Measurements from ENCODE around the gene MS4A14. TPM values are rescaled to one million over a fixed set of nuclear protein-coding genes. Genes with fewer than 3 reads are reported as not detected.

The MS4A14 gene, protein sequence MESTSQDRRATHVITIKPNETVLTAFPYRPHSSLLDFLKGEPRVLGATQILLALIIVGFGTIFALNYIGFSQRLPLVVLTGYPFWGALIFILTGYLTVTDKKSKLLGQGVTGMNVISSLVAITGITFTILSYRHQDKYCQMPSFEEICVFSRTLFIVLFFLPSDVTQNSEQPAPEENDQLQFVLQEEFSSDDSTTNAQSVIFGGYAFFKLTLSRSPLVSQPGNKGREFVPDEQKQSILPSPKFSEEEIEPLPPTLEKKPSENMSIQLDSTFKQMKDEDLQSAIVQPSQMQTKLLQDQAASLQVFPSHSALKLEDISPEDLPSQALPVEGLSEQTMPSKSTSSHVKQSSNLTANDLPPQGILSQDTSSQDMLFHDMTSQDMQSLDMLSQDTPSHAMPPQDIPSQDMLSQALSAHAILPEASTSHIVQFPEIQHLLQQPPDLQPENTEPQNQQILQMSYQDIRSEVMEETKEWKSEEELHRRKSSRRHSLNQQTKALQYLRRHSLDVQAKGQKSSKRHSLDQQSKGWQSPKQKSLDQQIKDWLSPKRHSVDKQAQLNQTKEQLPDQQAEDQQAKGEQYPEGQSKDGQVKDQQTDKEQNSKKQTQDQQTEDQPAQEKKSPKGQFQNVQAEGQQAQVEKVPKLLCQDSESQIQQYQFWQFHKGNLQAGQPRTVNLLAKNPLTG
- total RNA-seq: not detected in 2 replicates

DNA sequence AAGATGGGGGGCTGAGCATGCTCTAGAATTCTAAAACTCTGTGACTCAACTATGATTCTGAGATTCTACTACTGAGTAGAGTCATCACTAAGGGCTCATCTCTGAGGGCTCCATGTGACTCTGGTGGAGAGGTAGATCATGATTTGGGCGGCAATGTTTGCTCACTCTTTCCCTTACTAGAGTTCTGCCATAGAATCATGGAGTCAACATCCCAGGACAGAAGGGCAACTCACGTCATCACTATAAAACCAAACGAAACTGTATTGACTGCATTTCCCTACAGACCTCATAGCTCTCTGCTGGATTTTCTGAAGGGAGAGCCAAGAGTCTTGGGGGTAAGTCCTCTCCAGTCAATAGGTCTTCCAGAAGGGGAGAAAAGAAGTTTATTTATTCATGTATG lies at the start of gene MS4A14:
MS4A14 (plus strand) TSS at position 78 of the 400 bp plus-strand sequence; CDS start at position 198, 120 bp downstream.

DNA sequence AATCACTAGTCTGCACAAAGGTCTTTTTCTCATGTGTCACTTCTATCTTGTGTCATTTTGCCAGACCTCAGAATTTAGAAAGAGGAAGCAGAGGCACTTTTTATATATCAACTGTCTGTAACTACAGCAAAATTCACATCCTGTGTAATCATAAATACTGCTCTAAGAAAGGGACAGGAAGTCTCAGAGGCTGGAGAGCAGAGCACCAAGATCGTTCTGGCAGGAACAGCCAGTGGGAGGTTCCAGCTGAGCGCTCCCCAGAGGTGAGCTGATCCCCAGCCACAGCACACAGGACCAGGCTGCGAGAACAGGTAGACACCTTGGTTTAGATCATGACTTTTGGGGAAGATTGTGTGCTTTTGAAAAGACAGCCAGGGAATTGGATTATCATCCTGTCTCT lies 17.9 kb upstream of the MS4A14 start, which contains the start of gene MS4A7:
MS4A7 (plus strand) TSS at position 179 of the 400 bp plus-strand sequence. CDS start 4,610 bp downstream, outside the sequence.

GRCh38 chr11:60429272-60429671 lies 33.0 kb downstream of the MS4A14 start, which contains the start of gene MS4A5:
Gene MS4A5 (plus strand): TSS chr11:60429572. CDS start chr11:60429675, 103 bp downstream.

GRCh38 chr11:60455531-60456042 lies 59.3 kb downstream of the MS4A14 start, which contains the start of gene MS4A1:
Gene MS4A1 (plus strand): TSS chr11:60455847. CDS start chr11:60462375, 6,528 bp downstream.

Other genes starting within 250 kb of the MS4A14 start
- gene MS4A6A, start 213.4 kb upstream of the MS4A14 start, total RNA-seq: not detected in 2 replicates
- gene MS4A4E, start 153.3 kb upstream of the MS4A14 start, total RNA-seq: not detected in 2 replicates
- not detected in 2 replicates for gene MS4A4A, start 115.8 kb upstream of the MS4A14 start, total RNA-seq
- gene MS4A6E, start 69.2 kb upstream of the MS4A14 start, total RNA-seq: not detected in 2 replicates
- gene MS4A7, start 17.9 kb upstream of the MS4A14 start, total RNA-seq: not detected in 2 replicates
- not detected in 2 replicates for gene MS4A5, start 33.1 kb downstream of the MS4A14 start, total RNA-seq
- not detected in 2 replicates for gene MS4A1, start 59.4 kb downstream of the MS4A14 start, total RNA-seq
- gene MS4A12, start 96.3 kb downstream of the MS4A14 start, total RNA-seq: not detected in 2 replicates
- gene MS4A13, start 118.9 kb downstream of the MS4A14 start, total RNA-seq: not detected in 2 replicates